ENCODE measurements around the gene THTPA.
A peak's percentile ranks its signal among the peaks of the same experiment; 100 is the strongest.

Gene THTPA

GRCh38 chr14:23555882-23556699, at the start of gene THTPA:
THTPA (plus strand) TSS chr14:23556271; CDS start chr14:23556758, 487 bp downstream.
- DNase-seq (ENCODE audit: low spot score): peak; percentile 88

- DNase-seq (ENCODE audit: low spot score): no peak
Measured at GRCh38 chr14:23512156-23512555, 43.9 kb upstream of the THTPA start.

GRCh38 chr14:23513005-23513817, 42.9 kb upstream of the THTPA start:
- no peak for DNase-seq (ENCODE audit: low spot score)

GRCh38 chr14:23513818-23514643, 42.0 kb upstream of the THTPA start:
- no peak for DNase-seq (ENCODE audit: low spot score)

- no peak for DNase-seq (ENCODE audit: low spot score)
Measured at GRCh38 chr14:23514644-23514957, 41.5 kb upstream of the THTPA start.

DNA sequence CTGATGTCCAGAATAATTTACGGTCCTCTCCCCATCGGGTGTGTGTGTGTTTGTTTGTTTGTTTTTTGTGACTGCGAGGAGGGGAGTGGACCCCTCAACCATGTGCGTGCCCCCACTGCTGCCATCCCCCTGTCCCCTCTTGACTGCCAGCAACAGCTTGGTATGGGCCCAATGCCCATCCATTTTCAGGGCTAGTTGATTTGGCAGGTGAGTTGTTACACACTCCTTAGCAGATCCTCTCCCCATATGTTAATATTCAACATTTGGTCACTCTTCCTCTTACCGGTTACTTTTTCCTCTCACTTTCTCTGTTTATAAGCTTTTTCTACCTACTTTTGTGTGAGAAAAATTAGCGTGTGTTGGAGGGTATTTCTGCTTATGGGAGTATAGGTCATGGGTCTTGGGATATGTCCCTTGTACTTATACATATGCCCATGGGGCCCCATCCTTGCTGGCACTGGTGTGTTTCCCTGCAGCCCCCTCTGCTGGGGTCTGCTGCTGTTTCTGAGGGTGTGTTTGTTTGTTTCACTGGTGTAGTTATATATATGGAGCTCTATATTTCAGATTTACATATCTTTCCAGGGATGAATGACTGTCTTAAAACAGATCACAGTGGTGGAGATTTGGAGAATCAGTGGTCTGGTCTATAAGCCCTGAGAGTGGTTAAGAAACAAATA, 38.3 kb upstream of the THTPA start:
- DNase-seq (ENCODE audit: low spot score): no peak

DNA sequence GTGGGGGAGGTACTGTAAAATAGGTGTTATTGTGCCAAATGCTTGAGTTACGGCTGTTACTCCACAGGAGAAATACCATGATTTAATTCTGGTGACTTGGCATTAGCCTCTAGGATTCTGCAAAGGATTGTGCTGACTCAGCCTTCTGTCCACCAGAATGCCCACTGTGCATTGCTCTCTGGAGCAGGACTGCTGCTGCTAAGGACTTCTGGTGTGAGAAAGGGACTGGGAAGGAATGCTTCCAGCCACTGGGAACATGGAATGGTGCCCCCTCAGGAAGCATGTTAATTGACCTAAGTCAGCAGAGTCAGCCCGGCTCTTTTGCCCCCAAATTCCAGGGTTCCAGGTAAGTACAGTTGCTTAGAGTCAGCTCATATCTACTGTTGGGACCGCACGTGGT, 37.4 kb upstream of the THTPA start:
- no peak for DNase-seq (ENCODE audit: low spot score)

GRCh38 chr14:23520899-23521533, 35.1 kb upstream of the THTPA start:
- no peak for DNase-seq (ENCODE audit: low spot score)

DNA sequence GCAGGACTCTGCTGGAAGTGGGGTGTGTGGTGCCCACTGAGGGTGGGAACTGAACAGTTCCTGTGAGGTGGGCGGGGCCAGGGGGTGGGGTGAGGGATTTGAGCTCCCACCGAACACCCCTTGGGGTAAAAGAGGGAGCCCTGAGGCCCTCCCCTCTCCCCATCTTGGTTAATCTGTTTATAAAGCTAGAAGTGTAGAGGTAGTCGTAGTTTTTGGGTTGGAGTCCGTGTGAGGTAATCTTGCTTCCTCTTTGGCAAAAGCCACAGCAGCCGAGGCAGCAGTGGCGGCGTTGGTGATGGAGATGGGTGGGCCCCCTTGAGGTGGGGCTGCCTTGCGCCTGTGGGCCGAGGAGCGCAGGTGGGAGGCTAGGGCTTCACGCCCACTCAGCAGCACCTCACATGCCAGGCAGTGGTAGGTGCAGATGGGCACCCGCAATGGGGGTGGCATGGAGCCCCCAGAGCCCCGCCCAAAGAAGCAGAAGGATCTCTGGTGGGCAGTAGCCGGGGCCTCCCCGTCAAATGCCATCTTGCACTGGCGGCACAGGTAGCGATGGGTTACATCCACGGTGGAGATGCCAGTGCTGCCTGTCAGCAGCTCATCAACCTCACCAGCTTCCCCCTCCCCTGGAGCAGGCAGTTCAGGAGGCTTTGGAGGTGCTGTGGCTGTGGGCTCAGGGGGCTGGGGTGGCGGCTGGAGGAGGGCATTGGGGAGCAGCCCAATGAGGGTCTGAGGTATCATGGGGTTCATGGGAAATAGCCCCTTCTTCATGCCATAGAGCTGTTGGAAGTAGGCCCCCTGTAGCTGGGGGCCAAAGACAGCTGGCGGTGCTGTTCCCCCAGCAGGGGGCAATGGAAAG, 34.1 kb upstream of the THTPA start:
- no peak for DNase-seq (ENCODE audit: low spot score)

GRCh38 chr14:23522643-23523198, 33.4 kb upstream of the THTPA start:
- DNase-seq (ENCODE audit: low spot score): no peak

GRCh38 chr14:23523229-23524016, 32.6 kb upstream of the THTPA start:
- DNase-seq (ENCODE audit: low spot score): no peak

- DNase-seq (ENCODE audit: low spot score): no peak
Measured at GRCh38 chr14:23524954-23525353, 31.1 kb upstream of the THTPA start.

GRCh38 chr14:23525611-23526010, 30.5 kb upstream of the THTPA start:
- DNase-seq (ENCODE audit: low spot score): no peak

DNA sequence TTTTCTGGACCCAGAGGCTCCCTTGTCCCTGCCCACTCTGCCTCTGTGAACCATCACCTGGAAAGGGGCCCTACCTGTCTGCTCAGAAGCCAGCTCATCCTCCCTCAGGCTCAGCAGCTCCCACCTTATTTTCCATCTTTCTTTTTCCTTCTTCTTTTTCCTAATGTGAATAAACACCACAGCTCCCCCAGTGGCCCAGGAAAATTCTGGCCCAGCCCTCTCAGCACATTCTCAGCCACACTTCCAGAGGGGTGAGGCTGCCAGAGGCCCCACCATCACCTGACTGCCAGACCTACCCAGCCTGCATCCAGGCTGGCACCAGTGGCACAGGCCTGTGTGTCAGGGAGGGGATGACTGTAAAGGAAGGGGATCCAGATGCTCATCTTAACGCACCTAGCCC, 27.5 kb upstream of the THTPA start:
- DNase-seq (ENCODE audit: low spot score): no peak

GRCh38 chr14:23529016-23529415, 27.1 kb upstream of the THTPA start:
- no peak for DNase-seq (ENCODE audit: low spot score)

DNA sequence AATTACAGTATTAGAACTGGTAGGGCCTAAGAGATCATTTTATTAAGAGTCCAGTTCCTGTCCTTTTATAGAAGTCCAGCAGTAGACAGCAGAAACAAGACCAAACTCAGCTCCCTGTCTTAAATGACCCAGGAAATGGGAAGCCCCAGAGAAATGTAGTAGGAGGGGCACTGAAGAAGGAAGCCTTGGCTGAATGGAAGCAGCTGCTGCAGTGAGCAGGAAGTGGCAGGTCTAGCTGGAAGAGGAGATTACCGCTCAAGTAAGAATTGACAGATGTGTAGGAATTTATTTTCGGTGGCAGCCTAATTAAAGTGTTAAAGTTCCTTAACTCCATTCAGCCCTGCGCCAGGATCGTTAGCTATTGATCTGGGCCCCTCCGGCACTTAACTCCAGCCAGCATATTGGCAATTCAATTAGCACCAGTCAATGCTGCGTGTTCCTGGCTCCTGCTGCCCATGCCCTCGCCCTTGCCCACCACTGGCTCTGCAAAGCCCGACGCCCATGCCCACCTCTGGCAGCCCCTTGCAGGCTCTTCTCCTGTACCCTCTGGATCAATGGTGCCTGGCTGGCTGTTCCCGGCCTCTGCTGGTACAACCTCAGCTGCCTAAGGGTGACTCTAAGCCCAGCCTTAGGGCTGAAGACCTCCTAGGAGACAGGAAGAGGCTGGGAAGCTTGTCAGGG, 25.6 kb upstream of the THTPA start:
- no peak for DNase-seq (ENCODE audit: low spot score)

GRCh38 chr14:23531391-23531790, 24.7 kb upstream of the THTPA start:
- DNase-seq (ENCODE audit: low spot score): no peak

DNA sequence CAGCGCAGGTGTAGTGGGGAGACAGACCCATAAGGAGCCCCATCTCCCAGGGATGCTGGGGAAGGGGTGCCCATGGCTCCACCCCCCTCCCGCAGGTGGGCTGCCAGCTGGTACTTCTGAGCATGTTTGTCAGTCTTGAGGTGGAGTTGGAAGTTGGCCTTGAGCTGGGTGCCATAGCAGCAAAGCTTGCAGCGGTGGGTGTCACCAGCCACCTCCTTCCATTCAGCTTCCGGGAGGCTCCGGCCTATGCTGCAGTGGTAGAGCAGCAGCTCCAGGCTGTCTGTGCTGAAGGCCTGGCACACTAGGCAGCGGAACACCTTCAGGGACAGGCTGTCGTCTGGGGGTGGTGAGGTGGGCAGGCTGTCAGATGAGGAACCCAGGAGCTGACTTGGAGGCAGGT, 23.4 kb upstream of the THTPA start:
- no peak for DNase-seq (ENCODE audit: low spot score)
